WTC11 (cell line): ENCODE measurements around the gene EIF2AK3. TPM values are rescaled to one million over a fixed set of nuclear protein-coding genes. Genes with fewer than 3 reads are reported as not detected.

ENCODE experiments used
- ATAC-seq: fragments of 200-7000 bp; cut with Tn5 transposase; 2 replicates; pipeline ENCODE4 v1.10.0; 2021; ENCODE audit warnings: mild to moderate bottlenecking, moderate library complexity
- CTCF ChIA-PET: fragments of 300-600 bp; sonication (Branson Sonifier 250); formaldehyde crosslinking; loops from one replicate; lab custom pipeline; 2021; ENCODE audit warnings: antibody characterized with exemption; lab: Charles Lee
- POLR2A ChIA-PET: fragments of 350-600 bp; sonication (Branson Sonifier 250); formaldehyde crosslinking; loops from one replicate; lab custom pipeline; 2021; ENCODE audit warnings: antibody characterized with exemption; lab: Charles Lee
- DNase-seq: peaks from one replicate; pipeline ENCODE4 v3.0.0; 2021; ENCODE audit warnings: low spot score
- H3K27ac Mint-ChIP-seq: 2 replicates; pipeline ENCODE4 v1.8.0; 2021; ENCODE audit warnings: mixed read lengths
- H3K27me3 Mint-ChIP-seq: 2 replicates; pipeline ENCODE4 v1.8.0; 2021; ENCODE audit warnings: low read depth, mild to moderate bottlenecking, moderate library complexity, mixed read lengths
- H3K36me3 Mint-ChIP-seq: 2 replicates; pipeline ENCODE4 v1.8.0; 2021; ENCODE audit warnings: mixed read lengths
- H3K4me1 Mint-ChIP-seq: 2 replicates; pipeline ENCODE4 v1.8.0; 2022; ENCODE audit warnings: mixed read lengths
- H3K4me3 Mint-ChIP-seq: 2 replicates; pipeline ENCODE4 v1.8.0; 2021; ENCODE audit warnings: mild to moderate bottlenecking, moderate library complexity, mixed read lengths
- H3K9me3 Mint-ChIP-seq: 2 replicates; pipeline ENCODE4 v1.8.0; 2021; ENCODE audit warnings: mixed read lengths
- AR ChIP-seq: fragments of 250-450 bp; sonication (Bioruptor Pico); IDR thresholded peaks from 2 replicates; pipeline ENCODE4 v1.9.0; 2021; ENCODE audit warnings: mild to moderate bottlenecking
- ATF6 ChIP-seq: sonication (generic); formaldehyde crosslinking; IDR thresholded peaks from 2 replicates; pipeline ENCODE4 v1.8.1; 2023; ENCODE audit warnings: mild to moderate bottlenecking, missing genetic modification reagents
- CDX4 ChIP-seq: fragments of 250-450 bp; sonication (Bioruptor Pico); IDR thresholded peaks from 2 replicates; pipeline ENCODE4 v1.9.0; 2021; ENCODE audit warnings: moderate library complexity, mild to moderate bottlenecking, inconsistent platforms, borderline replicate concordance
- ETV6 ChIP-seq: sonication (generic); formaldehyde crosslinking; IDR thresholded peaks from 2 replicates; pipeline ENCODE4 v1.8.1; 2022; ENCODE audit warnings: mild to moderate bottlenecking, missing genetic modification reagents
- FOXJ3 ChIP-seq: sonication (generic); formaldehyde crosslinking; IDR thresholded peaks from 2 replicates; pipeline ENCODE4 v1.9.0; 2021; ENCODE audit warnings: missing genetic modification reagents, mild to moderate bottlenecking, borderline replicate concordance
- FOXP1 ChIP-seq: sonication (generic); formaldehyde crosslinking; IDR thresholded peaks from 2 replicates; pipeline ENCODE4 v1.8.0; 2022; ENCODE audit warnings: missing genetic modification reagents, mild to moderate bottlenecking, moderate library complexity, borderline replicate concordance
- FOXP4 ChIP-seq: sonication (generic); formaldehyde crosslinking; IDR thresholded peaks from 2 replicates; pipeline ENCODE4 v1.8.0; 2022; ENCODE audit warnings: mild to moderate bottlenecking, missing genetic modification reagents
- GRHL2 ChIP-seq: fragments of 250-450 bp; sonication (Bioruptor Pico); IDR thresholded peaks from 2 replicates; pipeline ENCODE4 v1.8.0; 2022; ENCODE audit warnings: mild to moderate bottlenecking, moderate library complexity; ENCODE audit not compliant: insufficient replicate concordance, severe bottlenecking
- IRF2 ChIP-seq: sonication (generic); formaldehyde crosslinking; IDR thresholded peaks from 2 replicates; pipeline ENCODE4 v1.8.0; 2022; ENCODE audit warnings: low read depth, missing genetic modification reagents, borderline replicate concordance
- MLX ChIP-seq: sonication (generic); formaldehyde crosslinking; IDR thresholded peaks from 2 replicates; pipeline ENCODE4 v1.8.1; 2023; ENCODE audit warnings: mild to moderate bottlenecking, missing genetic modification reagents, moderate library complexity
- MYBL2 ChIP-seq: sonication (generic); formaldehyde crosslinking; IDR thresholded peaks from 2 replicates; pipeline ENCODE4 v1.8.1; 2023; ENCODE audit warnings: mild to moderate bottlenecking, moderate library complexity, missing genetic modification reagents
- NFE2L1 ChIP-seq: sonication (generic); formaldehyde crosslinking; IDR thresholded peaks from 2 replicates; pipeline ENCODE4 v1.8.1; 2023; ENCODE audit warnings: missing genetic modification reagents
- NR1H2 ChIP-seq: sonication (generic); formaldehyde crosslinking; IDR thresholded peaks from 2 replicates; pipeline ENCODE4 v1.9.0; 2021; ENCODE audit warnings: mild to moderate bottlenecking, moderate library complexity, missing genetic modification reagents
- NR2C2 ChIP-seq: sonication (generic); formaldehyde crosslinking; IDR thresholded peaks from 2 replicates; pipeline ENCODE4 v1.8.0; 2022; ENCODE audit warnings: mild to moderate bottlenecking, missing genetic modification reagents
- NR3C1 ChIP-seq: sonication (generic); formaldehyde crosslinking; conservative IDR thresholded peaks from 2 replicates; pipeline ENCODE4 v1.8.1; 2023; ENCODE audit warnings: low read depth, mild to moderate bottlenecking, missing genetic modification reagents
- OVOL2 ChIP-seq: fragments of 250-450 bp; sonication (Bioruptor Pico); IDR thresholded peaks from 2 replicates; pipeline ENCODE4 v1.9.0; 2021; ENCODE audit warnings: mild to moderate bottlenecking, borderline replicate concordance
- SMAD4 ChIP-seq: sonication (generic); formaldehyde crosslinking; IDR thresholded peaks from 2 replicates; pipeline ENCODE4 v1.8.0; 2022; ENCODE audit warnings: mild to moderate bottlenecking, missing genetic modification reagents
- TCF7 ChIP-seq: sonication (generic); formaldehyde crosslinking; IDR thresholded peaks from 2 replicates; pipeline ENCODE4 v1.8.0; 2022; ENCODE audit warnings: mild to moderate bottlenecking, low read depth, missing genetic modification reagents, moderate library complexity
- TEAD4 ChIP-seq: sonication (generic); formaldehyde crosslinking; IDR thresholded peaks from 2 replicates; pipeline ENCODE4 v1.8.0; 2022; ENCODE audit warnings: mild to moderate bottlenecking, missing genetic modification reagents
- USF1 ChIP-seq: sonication (generic); formaldehyde crosslinking; IDR thresholded peaks from 2 replicates; pipeline ENCODE4 v1.8.0; 2022; ENCODE audit warnings: mild to moderate bottlenecking, missing genetic modification reagents
- USF2 ChIP-seq: sonication (generic); formaldehyde crosslinking; IDR thresholded peaks from 2 replicates; pipeline ENCODE4 v1.8.1; 2023; ENCODE audit warnings: mild to moderate bottlenecking, missing genetic modification reagents, moderate library complexity
- ZNF219 ChIP-seq: sonication (generic); formaldehyde crosslinking; IDR thresholded peaks from 2 replicates; pipeline ENCODE4 v1.8.0; 2023; ENCODE audit warnings: missing genetic modification reagents, mild to moderate bottlenecking, borderline replicate concordance
- ZNF232 ChIP-seq: sonication (generic); formaldehyde crosslinking; IDR thresholded peaks from 2 replicates; pipeline ENCODE4 v1.8.0; 2022; ENCODE audit warnings: mild to moderate bottlenecking, missing genetic modification reagents
- ZNF263 ChIP-seq: sonication (generic); formaldehyde crosslinking; IDR thresholded peaks from 2 replicates; pipeline ENCODE4 v1.8.1; 2022; ENCODE audit warnings: low read depth, mild to moderate bottlenecking, moderate library complexity, missing genetic modification reagents
- ZNF423 ChIP-seq: fragments of 250-450 bp; sonication (Bioruptor Pico); IDR thresholded peaks from 2 replicates; pipeline ENCODE4 v2.1.2; 2022; ENCODE audit warnings: mild to moderate bottlenecking, moderate library complexity
- ZSCAN18 ChIP-seq: fragments of 250-450 bp; sonication (Bioruptor Pico); IDR thresholded peaks from 2 replicates; pipeline ENCODE4 v2.1.2; 2022; ENCODE audit warnings: mild to moderate bottlenecking, moderate library complexity
- total RNA-seq: library from RNA; stranded (reverse); gene quantifications from 3 replicates; pipeline ENCODE4 v1.2.3, GENCODE V29; 2021

EIF2AK3 gene
- total RNA-seq, 1 experiment from 2014 or later = 20.8 TPM

- H3K27ac Mint-ChIP-seq = no peak overlapping the region
- ChIA-PET CTCF (interaction anchor here (1.3 kb wide), 1 partner anchor 118 kb away, joined by 3 read pairs; no protein-coding TSS in a partner anchor), POLR2A (no interaction called here)
- TF ChIP-seq FOXP1 (CRISPR knock-in tag) (no peak), FOXJ3 (CRISPR knock-in tag) (no peak), NR2C2 (CRISPR knock-in tag) (no peak), USF1 (no peak), USF2 (no peak), ZNF423 (no peak), SMAD4 (CRISPR knock-in tag) (no peak), TEAD4 (CRISPR knock-in tag) (no peak)
- DNase-seq (no peak), ATAC-seq (no peak)
- no peaks in the 10 kb centered on the region for H3K4me1 Mint-ChIP-seq
- H3K9me3 Mint-ChIP-seq = no peaks in the 10 kb centered on the region
- H3K36me3 Mint-ChIP-seq = peaks cover 44% of the 10 kb centered on the region
- H3K27me3 Mint-ChIP-seq = no peaks in the 10 kb centered on the region
- no peak overlapping the region for H3K4me3 Mint-ChIP-seq
Measured at GRCh38 chr2:88574445-88574844, 52.8 kb downstream of the EIF2AK3 start.

GRCh38 chr2:88568179-88568578, 59.1 kb downstream of the EIF2AK3 start:
- Mint-ChIP-seq H3K9me3 (no peaks in the 10 kb centered on the region), H3K27me3 (no peaks in the 10 kb centered on the region), H3K4me3 (no peak overlapping the region), H3K27ac (no peak overlapping the region), H3K36me3 (peaks cover 16% of the 10 kb centered on the region), H3K4me1 (peaks cover 8% of the 10 kb centered on the region)
- ATAC-seq = no peak
- POLR2A ChIA-PET = no interaction called here
- CTCF ChIA-PET = interaction anchor here (0.6 to 1.0 kb wide), 2 partner anchors 376 to 378 kb away, joined by 3 to 4 read pairs; no protein-coding TSS in a partner anchor
- DNase-seq = no peak
- TF ChIP-seq AR (CRISPR knock-in tag) = no peak
- no peak for TF ChIP-seq FOXP4 (CRISPR knock-in tag)
- TF ChIP-seq ZNF232 = no peak
- no peak for TF ChIP-seq NR1H2
- TF ChIP-seq NR3C1 = no peak
- TF ChIP-seq CDX4 (CRISPR knock-in tag) = no peak
- TF ChIP-seq MYBL2 (CRISPR knock-in tag) = no peak
- no peak for TF ChIP-seq ZNF219
- no peak for TF ChIP-seq TCF7 (CRISPR knock-in tag)
- no peak for TF ChIP-seq ATF6 (CRISPR knock-in tag)
- TF ChIP-seq GRHL2 = no peak
- no peak for TF ChIP-seq NFE2L1
- TF ChIP-seq ZNF263 (CRISPR knock-in tag) = no peak
- no peak for TF ChIP-seq MLX (CRISPR knock-in tag)
- TF ChIP-seq IRF2 (CRISPR knock-in tag) = no peak
- TF ChIP-seq ETV6 (CRISPR knock-in tag) = no peak
- TF ChIP-seq OVOL2 (CRISPR knock-in tag) = no peak
- no peak for TF ChIP-seq ZSCAN18 (CRISPR knock-in tag)
